Endothelial cell of umbilical vein (primary cell): ENCODE measurements around the gene RFX2. TPM values are rescaled to one million over a fixed set of nuclear protein-coding genes. Genes with fewer than 3 reads are reported as not detected.

Experiments
- BruUV-seq: library from RNA; stranded (reverse); fragments of 400-500 nt; replicated peaks from 2 replicates; lab custom pipeline; 2021; lab: Mats Ljungman, UMichigan
- CTCF ChIA-PET: fragments of 300-600, 350-600 bp; sonication (Branson Sonifier 250); formaldehyde crosslinking; loops from one replicate; lab custom pipeline; 2021; ENCODE audit warnings: antibody characterized with exemption, inconsistent platforms; lab: Charles Lee
- POLR2A ChIA-PET: fragments of 300-600, 350-600 bp; sonication (Branson Sonifier 250); formaldehyde crosslinking; loops from one replicate; lab custom pipeline; 2021; ENCODE audit warnings: antibody characterized with exemption, inconsistent platforms; lab: Charles Lee
- DNase-seq: peaks from one replicate; pipeline ENCODE4 v3.0.0-alpha.2; 2011; ENCODE audit warnings: low read depth, low spot score
- FAIRE-seq: peaks from 2 replicates; lab custom pipeline; 2011; peaks lifted over from hg19 to GRCh38; lab: Jason Lieb, UNC
- H2AFZ ChIP-seq: 2 replicates; pipeline ENCODE4 v1.6.0; 2012; ENCODE audit warnings: low read depth, low read length, control low read depth, inconsistent platforms
- H3K27ac ChIP-seq: 2 replicates; pipeline ENCODE4 v1.5.1; 2011; ENCODE audit warnings: low read depth, mild to moderate bottlenecking, control low read depth, low read length, moderate library complexity; ENCODE audit not compliant: insufficient read depth
- H3K27me3 ChIP-seq, 2 experiments: 2 replicates each; pipeline versions ENCODE4 v1.6.0 to v1.6.1; 2011; ENCODE audit warnings: low read length in 2 of 2, mixed read lengths in 1 of 2; ENCODE audit not compliant: control insufficient read depth in 2 of 2, insufficient read depth in 2 of 2
- H3K36me3 ChIP-seq, 2 experiments: 2 replicates in 1 of 2; 3 replicates in 1 of 2; pipeline ENCODE4 v1.5.1; 2011; ENCODE audit warnings: low read length in 2 of 2, mild to moderate bottlenecking in 1 of 2, moderate library complexity in 1 of 2; ENCODE audit not compliant: control insufficient read depth in 2 of 2, insufficient read depth in 2 of 2; ENCODE audit errors: extremely low read depth in 1 of 2
- H3K4me1 ChIP-seq: 3 replicates; pipeline ENCODE4 v1.5.1; 2011; ENCODE audit warnings: mild to moderate bottlenecking, low read length; ENCODE audit not compliant: control insufficient read depth, insufficient read depth; ENCODE audit errors: extremely low read depth
- H3K4me2 ChIP-seq: 2 replicates; pipeline ENCODE4 v1.6.1; 2011; ENCODE audit warnings: low read length, control low read depth, mixed read lengths; ENCODE audit not compliant: insufficient read depth
- H3K4me3 ChIP-seq, 3 experiments: fragments of 200-600 bp in 1 of 3; sonication (generic), shearing (Covaris generic) in 1 of 3; replicated peaks in 1 of 3; 2 replicates each; pipeline ENCODE4 v1.5.1; 2011 to 2016; ENCODE audit warnings: control low read depth in 3 of 3, low read length in 3 of 3, mild to moderate bottlenecking in 2 of 3, inconsistent platforms in 1 of 3, low read depth in 1 of 3, moderate library complexity in 1 of 3; ENCODE audit not compliant: insufficient read depth in 1 of 3
- H3K79me2 ChIP-seq: 2 replicates; pipeline ENCODE4 v1.6.0; 2012; ENCODE audit warnings: low read length, inconsistent platforms; ENCODE audit not compliant: control insufficient read depth, insufficient read depth
- H3K9ac ChIP-seq: replicated peaks from 2 replicates; pipeline ENCODE3; 2011; ENCODE audit warnings: low read length, control low read depth; ENCODE audit not compliant: insufficient read depth; ENCODE audit errors: extremely low read depth
- H3K9me1 ChIP-seq: replicated peaks from 3 replicates; pipeline ENCODE4 v1.6.0; 2011; ENCODE audit warnings: mild to moderate bottlenecking, low read length; ENCODE audit not compliant: control insufficient read depth, insufficient read depth; ENCODE audit errors: extremely low read depth
- H3K9me3 ChIP-seq: replicated peaks from 2 replicates; pipeline ENCODE4 v1.5.1; 2012; ENCODE audit warnings: low read length, inconsistent platforms; ENCODE audit not compliant: control insufficient read depth, insufficient read depth
- H4K20me1 ChIP-seq: replicated peaks from 2 replicates; pipeline ENCODE3; 2011; ENCODE audit warnings: mild to moderate bottlenecking, low read length; ENCODE audit not compliant: control insufficient read depth, insufficient read depth; ENCODE audit errors: extremely low read depth
- EZH2 ChIP-seq: IDR thresholded peaks from 2 replicates; pipeline ENCODE4 v1.6.1; 2012; ENCODE audit warnings: borderline replicate concordance, low read depth, mild to moderate bottlenecking, moderate library complexity, low read length, inconsistent platforms; ENCODE audit not compliant: severe bottlenecking
- FOS ChIP-seq: IDR thresholded peaks from 2 replicates; pipeline ENCODE4 v1.6.1; 2011; ENCODE audit warnings: mild to moderate bottlenecking, low read length, moderate library complexity, borderline replicate concordance; ENCODE audit not compliant: insufficient read depth
- GATA2 ChIP-seq: IDR thresholded peaks from 2 replicates; pipeline ENCODE4 v1.7.0; 2011; ENCODE audit warnings: low read depth, mild to moderate bottlenecking, moderate library complexity, mixed read lengths, low read length; ENCODE audit not compliant: insufficient read length, insufficient read depth
- JUN ChIP-seq: IDR thresholded peaks from 2 replicates; pipeline ENCODE4 v1.6.1; 2011; ENCODE audit warnings: borderline replicate concordance, low read depth; ENCODE audit not compliant: insufficient read length, insufficient read depth
- MYC ChIP-seq: IDR thresholded peaks from one replicate; pipeline ENCODE4 v1.6.1; 2011; ENCODE audit warnings: mild to moderate bottlenecking, low read depth, low read length
- POLR2A ChIP-seq: IDR thresholded peaks from 2 replicates; pipeline ENCODE4 v1.6.1; 2012; ENCODE audit warnings: low read depth, mild to moderate bottlenecking, control low read depth, low read length
- POLR2AphosphoS5 ChIP-seq: IDR thresholded peaks from 2 replicates; pipeline ENCODE4 v1.6.1; 2012; ENCODE audit warnings: low read depth, mild to moderate bottlenecking, control low read depth, low read length, moderate library complexity; ENCODE audit not compliant: insufficient read depth
- dilution Hi-C: fragments of 300-500 bp; cut with MboI; formaldehyde crosslinking; loops from one replicate; pipeline ENCODE4 v1.15.0; 2019; ENCODE audit warnings: low sequenced_read_pairs; ENCODE audit not compliant: extremely low pct_ligation_motif_present
- intact Hi-C: fragments of 100-400 bp; cut with micrococcal nuclease; formaldehyde crosslinking; loops from one replicate; pipeline ENCODE4 v1.10.0; 2022
- polyA plus RNA-seq, 4 experiments: library from polyadenylated mRNA; depleted of rRNA in 3 of 4; stranded (reverse) in 3 of 4; unstranded in 1 of 4; fragments of >200 nt; gene quantifications; 2 replicates each; pipeline versions ENCODE4 v1.2.1 to v1.2.3, GENCODE V29; 2011 to 2012; ENCODE audit warnings: missing spikeins in 1 of 4
- total RNA-seq: library from RNA; stranded (reverse); gene quantifications from 2 replicates; pipeline ENCODE4 v1.2.3, GENCODE V29; 2021
- TF ChIP-seq, protein P1 (sequence below), 2 donors: IDR thresholded peaks; 1 replicate in 1 of 2; 2 replicates in 1 of 2; pipeline ENCODE4 v1.5.1; 2011; ENCODE audit warnings: low read length in 2 of 2, mild to moderate bottlenecking in 2 of 2, moderate library complexity in 2 of 2, control low read depth in 1 of 2, inconsistent platforms in 1 of 2, low read depth in 1 of 2; ENCODE audit not compliant: insufficient read depth in 1 of 2; ENCODE audit errors: extremely low read depth in 1 of 2
- TF ChIP-seq, protein P2 (sequence below): IDR thresholded peaks from 2 replicates; pipeline ENCODE4 v1.6.1; 2011; ENCODE audit not compliant: insufficient read depth, insufficient read length

The RFX2 gene
- total and polyA plus RNA-seq, 2 donors (not counting 3 experiments of a cell fraction or from before 2014, with no cell fraction given): 16.1 to 19.0 TPM

DNA sequence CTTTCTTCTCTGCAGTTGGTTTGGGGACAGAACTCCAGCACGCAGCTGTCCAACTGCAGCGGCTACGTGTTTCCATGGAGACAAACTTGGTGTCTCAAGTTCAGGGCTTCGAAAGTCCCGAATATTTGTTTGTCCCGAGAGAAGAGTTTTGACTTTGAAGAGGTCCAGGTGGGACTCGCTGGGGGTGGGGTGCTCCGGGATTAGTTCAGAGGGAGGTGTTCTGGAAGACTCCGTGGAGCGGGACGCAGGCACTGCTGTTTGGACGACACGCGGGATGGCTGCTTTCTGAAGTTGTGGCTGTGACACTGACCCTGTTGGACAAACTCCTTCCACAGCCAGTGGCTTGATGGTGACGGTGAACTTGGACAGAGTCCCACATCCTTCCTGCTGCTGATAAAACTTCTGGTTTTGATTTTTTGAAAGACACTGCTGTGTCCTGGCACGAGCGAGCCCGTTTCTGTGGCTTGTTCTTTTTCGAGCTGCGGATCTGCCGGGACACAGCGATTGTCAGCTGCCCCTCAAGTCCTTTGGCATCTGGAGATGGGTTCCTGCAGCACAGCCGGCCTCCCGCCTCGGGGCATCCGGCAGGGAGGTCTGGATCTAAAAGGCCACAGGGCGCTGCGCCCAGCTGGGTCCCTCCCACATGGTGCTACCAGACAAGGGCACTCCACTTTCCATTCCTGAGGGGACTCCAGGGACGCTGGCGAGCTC lies 116.5 kb downstream of the RFX2 start:
- no peaks in the 10 kb centered on the region for H3K79me2 ChIP-seq
- dilution Hi-C loops: no loop called here
- H3K9me3 ChIP-seq: no peaks in the 10 kb centered on the region
- no peaks in the 10 kb centered on the region for H3K9me1 ChIP-seq
- no peak overlapping the region for H3K9ac ChIP-seq
- ChIA-PET POLR2A (interaction anchor here (0.6 kb wide), 1 partner anchor 91 kb away, joined by 5 read pairs; no protein-coding TSS in a partner anchor), CTCF (interaction anchor here (0.8 to 2.7 kb wide), 4 partner anchors 20 to 29 kb away, joined by 3 to 30 read pairs (median 6); no protein-coding TSS in a partner anchor)
- DNase-seq (peak; percentile 54), FAIRE-seq (peak; percentile 88)
- peaks cover 0 to 10% of the 10 kb centered on the region in 2 experiments for H3K36me3 ChIP-seq
- peaks cover 15% of the 10 kb centered on the region for H3K4me1 ChIP-seq
- H3K27me3 ChIP-seq: no peaks in the 10 kb centered on the region
- BruUV-seq: TSS peak; percentile 36
- no peaks in the 10 kb centered on the region for H4K20me1 ChIP-seq
- no peak for TF ChIP-seq JUN
- no peak for TF ChIP-seq GATA2
- no peak for TF ChIP-seq FOS
- TF ChIP-seq MYC: no peak
- TF ChIP-seq POLR2A: no peak
- TF ChIP-seq, protein P1, sequence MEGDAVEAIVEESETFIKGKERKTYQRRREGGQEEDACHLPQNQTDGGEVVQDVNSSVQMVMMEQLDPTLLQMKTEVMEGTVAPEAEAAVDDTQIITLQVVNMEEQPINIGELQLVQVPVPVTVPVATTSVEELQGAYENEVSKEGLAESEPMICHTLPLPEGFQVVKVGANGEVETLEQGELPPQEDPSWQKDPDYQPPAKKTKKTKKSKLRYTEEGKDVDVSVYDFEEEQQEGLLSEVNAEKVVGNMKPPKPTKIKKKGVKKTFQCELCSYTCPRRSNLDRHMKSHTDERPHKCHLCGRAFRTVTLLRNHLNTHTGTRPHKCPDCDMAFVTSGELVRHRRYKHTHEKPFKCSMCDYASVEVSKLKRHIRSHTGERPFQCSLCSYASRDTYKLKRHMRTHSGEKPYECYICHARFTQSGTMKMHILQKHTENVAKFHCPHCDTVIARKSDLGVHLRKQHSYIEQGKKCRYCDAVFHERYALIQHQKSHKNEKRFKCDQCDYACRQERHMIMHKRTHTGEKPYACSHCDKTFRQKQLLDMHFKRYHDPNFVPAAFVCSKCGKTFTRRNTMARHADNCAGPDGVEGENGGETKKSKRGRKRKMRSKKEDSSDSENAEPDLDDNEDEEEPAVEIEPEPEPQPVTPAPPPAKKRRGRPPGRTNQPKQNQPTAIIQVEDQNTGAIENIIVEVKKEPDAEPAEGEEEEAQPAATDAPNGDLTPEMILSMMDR (IDR thresholded peaks at IDR 0.05; ENCODE audit: extremely low read depth in 1 of 2, insufficient read depth in 1 of 2, low read depth in 1 of 2, low read length in 2 of 2): no peak
- TF ChIP-seq, protein P2, sequence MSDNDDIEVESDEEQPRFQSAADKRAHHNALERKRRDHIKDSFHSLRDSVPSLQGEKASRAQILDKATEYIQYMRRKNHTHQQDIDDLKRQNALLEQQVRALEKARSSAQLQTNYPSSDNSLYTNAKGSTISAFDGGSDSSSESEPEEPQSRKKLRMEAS: no peak
- TF ChIP-seq POLR2AphosphoS5: no peak
- TF ChIP-seq EZH2: no peak
- H2AFZ ChIP-seq: peak overlapping the region; percentile 46
- H3K27ac ChIP-seq: no peak overlapping the region
- intact Hi-C loops: no loop called here
- H3K4me3 ChIP-seq: no peak overlapping the region
- H3K4me2 ChIP-seq: peak overlapping the region; percentile 48
